RCC 7860 (cell line): ENCODE data around the gene BDNF.
"Not testable (repeated sequence)": the region's sequence is repeated elsewhere in the genome, so short reads cannot be mapped to it uniquely, and the experiment has no call there.

Experiments used
- DNase-seq: peaks from one replicate; pipeline ENCODE4 v3.0.0-alpha.2; 2015; ENCODE audit warnings: low spot score
- FAIRE-seq: peaks from 2 replicates; lab custom pipeline; 2012; peaks lifted over from hg19 to GRCh38; lab: Jason Lieb, UNC

The BDNF gene

DNA sequence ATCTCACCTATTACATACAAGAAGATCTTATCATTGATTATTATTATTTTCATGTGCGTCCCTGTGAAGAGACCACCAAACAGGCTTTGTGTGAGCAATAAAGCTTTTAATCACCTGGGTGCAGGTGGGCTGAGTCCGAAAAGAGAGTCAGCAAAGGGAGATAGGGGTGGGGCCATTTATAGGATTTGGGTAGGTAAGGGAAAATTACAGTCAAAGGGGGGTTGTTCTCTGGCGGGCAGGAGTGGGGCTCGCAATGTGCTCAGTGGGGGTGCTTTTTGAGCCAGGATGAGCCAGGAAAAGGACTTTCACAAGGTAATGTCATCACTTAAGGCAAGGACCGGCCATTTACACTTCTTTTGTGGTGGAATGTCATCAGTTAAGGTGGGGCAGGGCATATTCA, 71.2 kb downstream of the BDNF start:
- not testable (repeated sequence) for FAIRE-seq, DNase-seq

DNA sequence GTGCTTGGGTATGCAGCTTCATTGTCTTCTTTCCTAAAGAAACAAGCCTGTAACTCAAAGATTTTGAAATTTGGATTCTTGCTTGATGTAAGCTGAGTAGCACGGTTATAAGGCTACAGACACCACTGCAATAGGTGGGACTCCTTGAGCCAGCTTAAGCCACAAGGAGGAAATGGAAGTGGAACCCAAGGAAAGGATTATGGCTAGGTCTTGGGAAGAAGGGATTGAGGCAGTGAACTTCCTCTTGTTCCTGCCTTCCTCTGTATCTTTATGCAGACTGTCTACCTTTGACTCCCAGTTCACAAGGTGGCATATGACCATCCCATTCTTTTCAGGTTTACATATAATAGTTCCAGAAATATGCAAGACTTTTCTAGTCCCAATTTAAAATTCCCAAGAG, 72.3 kb downstream of the BDNF start:
- no peak for DNase-seq
- FAIRE-seq = no peak

DNA sequence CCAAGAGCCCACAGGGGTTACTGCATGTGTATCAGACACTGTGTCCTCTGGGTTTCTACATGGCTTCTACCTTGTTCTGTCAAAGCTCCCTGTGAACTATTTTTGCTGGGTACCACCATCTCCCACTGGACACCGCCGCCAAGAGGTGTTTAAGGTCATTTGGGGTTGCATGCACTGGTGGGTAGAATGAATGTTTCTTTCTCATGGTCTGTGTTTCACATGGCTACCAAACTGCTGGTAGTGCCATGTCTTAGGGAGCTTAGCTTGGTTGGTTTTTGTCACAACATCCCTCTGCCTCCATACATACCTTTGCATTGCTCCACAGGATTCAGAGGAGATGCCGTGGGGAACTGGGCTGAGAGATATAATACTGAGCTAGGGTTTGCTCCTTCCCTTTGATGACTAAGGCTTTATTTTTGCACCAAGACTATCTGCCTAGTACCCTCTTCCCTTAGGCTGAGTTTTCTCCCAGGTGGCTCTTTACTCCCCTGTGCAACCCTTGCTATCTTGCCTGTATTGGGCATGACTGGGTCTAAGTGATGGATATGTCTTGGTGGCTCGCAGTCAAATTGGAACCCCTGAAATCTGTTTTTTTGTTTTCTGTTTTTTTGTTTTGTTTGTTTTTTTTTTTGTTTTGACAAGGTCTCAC, 73.2 kb downstream of the BDNF start:
- no peak for FAIRE-seq

DNA sequence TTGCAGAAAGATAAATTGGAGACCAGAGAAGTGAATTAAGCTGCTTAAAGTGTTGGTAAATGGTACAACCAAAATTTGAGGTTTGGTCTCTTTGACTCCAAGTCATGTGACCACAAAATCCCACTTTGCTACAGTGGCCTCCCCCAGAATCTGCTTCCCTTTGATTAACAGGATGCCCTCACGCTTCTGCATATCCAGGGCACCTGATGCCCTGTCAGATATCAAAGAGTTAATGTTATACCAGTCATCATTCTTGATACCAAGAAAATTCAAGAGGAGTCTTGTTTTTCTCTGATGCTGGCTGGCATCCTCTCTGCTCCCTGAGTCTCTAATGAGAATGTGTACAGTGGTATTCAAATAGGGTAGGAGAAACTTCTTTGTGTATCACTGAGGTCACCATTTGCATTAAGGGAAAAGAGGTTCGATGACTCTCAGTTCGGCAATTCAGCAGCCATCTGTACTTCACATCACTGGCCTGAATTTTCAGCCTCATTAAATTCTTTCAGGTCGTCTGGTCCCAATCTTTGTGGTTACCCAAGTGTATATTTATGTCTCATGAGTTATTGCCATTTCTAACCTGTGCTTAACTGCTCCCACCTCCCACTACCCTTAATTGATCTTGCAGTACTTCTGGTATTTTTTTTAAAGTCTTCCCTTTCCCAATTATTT, 73.9 kb downstream of the BDNF start:
- no peak for FAIRE-seq
- DNase-seq = no peak

More for the DNA sequence above, 73.2 kb downstream of the BDNF start:
- no peak for DNase-seq

DNA sequence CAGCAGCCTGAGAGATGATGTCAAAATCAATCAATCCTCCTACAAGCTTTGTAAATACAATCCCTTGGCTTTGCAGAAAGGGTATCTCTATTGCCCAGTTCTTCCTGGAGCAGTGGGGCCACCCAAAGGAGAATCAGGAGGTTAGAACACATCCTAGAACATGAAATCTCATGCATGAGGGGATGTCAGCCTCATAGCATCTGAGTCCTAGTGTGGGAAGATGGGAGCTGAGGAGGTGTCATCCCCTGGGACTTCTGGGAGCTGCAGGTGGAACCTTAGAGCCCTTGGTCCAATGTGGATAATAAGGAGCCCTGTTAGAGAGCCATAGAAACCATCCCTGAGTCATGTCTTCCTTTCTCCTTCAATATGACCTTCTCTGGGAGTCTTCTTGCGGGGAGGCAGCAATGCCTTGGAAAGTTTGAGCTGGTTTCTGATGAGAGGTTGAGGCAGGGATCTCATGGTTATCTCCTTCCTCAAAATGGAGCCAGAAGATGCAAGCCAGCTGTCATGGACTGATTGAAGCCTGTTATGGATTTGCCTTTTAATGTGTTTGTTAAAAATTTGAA, 74.8 kb downstream of the BDNF start:
- FAIRE-seq = no peak
- DNase-seq = no peak

DNA sequence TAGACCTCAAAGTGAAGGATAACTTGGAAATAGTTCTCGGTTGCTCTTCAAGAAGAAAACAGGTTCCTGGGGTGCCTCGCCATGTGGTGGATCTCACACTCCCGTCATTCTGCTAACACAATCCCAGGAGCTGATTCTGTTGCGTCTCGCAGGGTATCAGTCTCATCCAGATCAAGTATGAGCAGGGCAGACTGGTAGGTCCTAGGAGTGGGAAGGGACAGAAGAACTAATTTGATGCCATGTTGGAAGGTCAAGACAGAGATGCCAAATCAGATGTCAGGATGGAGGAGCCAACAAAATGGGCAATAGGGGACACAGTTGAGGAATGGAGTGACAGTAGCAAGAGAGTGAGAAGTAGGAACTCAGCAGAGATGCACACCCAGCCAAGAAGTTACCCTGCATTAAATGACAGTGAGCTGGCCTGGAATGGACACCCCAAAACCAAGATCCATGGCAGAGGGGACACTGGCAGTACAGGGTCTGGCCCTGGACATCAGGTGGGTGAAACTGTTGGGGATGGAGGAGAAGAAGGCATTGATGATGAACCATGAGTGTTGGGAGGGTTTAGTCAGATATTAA, 76.2 kb downstream of the BDNF start:
- FAIRE-seq = no peak

DNA sequence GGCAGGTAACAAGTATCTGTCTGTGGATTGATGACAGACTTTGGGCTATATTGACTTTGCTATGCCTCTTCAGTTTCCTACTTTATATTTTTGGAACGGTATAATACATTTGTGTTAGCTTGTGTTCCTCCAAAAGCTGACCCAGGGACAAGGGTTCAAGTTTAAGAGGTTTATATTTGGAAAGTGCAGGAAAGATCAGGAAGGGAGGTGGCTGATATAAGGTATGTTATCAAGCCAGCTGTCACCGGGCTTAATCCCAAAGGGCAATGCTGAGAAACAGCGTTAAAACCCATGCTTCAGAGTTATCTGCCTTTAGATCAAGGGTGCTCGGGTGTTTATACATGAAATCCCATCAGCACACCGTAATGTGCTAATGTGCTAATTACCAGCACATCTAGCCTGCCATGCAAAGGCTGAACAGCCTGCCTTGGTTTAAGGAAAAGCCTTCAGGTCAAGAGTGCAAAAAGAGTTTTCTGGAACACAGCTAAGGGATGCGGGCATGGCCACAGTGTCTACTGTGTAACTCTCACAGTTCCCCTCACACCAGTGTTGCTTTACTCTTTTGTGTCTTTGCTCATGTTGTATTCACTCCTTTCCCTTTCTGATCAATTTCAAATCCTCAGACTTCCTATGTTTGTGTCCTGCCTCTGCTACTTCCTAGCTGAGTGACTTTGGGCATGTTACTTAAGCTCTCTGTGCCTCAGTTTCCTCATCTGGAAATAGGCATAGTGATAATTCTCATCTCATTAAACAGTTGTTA, 77.5 kb downstream of the BDNF start:
- FAIRE-seq (no peak), DNase-seq (no peak)

More for the DNA sequence above, 76.2 kb downstream of the BDNF start:
- DNase-seq = no peak

DNA sequence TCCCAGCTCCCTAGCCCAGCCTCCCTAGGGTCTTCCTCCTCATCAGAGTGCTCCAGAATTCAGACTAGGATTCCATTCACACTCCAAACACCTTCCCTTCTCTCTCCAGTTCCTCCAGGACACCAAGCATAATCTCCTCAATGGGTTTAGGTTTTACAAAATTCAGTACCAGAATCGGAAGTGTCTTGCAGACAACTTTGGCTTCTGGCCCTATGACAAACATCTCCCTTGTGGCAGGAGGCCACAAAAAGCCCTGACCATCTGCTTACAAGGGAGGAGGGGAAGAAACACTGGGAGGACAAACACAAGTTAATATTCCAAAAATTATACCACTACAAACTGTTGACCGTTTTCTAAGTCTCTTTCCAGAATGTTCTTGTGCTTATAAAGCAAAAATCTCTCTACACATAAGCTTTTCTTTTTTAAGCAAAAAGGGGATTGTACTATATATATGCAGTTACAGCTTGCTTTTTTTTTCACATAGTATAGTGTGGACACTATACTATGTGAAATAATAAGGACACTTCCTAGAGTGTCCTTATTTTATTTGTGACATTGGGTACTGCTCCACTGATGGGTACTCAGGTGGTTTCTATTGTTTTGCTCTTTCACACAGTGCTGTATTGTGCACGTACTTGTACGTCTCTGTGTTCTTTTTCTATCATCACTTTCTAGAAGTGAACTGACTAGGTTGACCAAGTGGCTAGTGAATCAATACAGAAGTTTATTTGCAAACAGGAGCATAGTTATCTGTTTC, 78.7 kb downstream of the BDNF start:
- DNase-seq = no peak
- no peak for FAIRE-seq

DNA sequence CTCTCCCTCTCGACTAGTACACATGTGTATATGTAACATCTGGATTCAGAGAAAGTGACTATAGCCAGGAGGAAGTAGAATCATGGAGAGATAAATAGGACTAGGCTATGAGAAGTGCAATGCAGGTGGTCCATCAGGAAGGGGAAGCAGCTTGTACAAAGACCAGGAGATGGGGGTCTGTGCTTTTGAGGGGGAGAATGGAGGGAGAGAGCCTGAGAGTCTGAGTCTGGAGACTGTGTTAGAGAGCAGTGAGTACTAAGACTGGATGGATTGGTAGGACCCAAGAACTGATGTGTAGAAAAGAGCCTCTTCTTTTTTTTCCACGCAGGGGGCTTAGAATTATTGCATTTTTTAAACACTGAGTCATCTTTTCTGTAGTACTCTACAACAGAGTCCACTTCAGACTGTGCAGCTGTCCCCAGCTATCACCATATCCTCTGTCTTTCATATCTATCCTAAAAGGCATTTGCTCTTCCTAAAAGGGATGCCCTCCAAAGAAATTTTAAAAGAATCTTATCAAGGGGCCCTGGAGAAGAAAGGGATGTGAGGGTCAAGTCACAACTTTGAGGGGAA, 80.4 kb downstream of the BDNF start:
- FAIRE-seq = no peak
- no peak for DNase-seq

DNA sequence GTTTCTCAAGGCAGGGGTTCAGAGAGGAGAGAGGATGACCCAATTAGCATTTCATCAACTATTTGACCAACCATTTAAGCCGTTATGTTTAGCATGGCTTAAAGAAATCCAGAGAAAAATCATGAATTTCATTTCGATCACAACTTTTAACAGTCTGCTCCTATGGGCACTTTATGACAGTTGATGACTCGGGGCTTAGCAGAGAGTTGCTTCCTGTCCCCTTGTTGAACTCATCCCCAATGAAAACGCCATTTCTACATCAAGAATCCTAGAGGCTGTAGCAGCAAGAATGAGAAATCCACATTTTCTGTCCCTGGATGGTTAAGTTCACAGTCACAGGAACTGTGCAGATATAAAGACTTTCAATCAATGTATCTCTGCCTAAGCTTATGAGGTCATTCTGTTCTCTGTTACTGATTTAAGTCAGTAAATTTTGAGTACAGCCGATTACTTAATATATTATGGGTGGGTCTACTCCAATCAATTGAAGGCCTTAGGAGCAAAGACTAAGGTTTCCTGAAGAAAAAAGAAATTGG, 81.1 kb downstream of the BDNF start:
- FAIRE-seq = no peak

DNA sequence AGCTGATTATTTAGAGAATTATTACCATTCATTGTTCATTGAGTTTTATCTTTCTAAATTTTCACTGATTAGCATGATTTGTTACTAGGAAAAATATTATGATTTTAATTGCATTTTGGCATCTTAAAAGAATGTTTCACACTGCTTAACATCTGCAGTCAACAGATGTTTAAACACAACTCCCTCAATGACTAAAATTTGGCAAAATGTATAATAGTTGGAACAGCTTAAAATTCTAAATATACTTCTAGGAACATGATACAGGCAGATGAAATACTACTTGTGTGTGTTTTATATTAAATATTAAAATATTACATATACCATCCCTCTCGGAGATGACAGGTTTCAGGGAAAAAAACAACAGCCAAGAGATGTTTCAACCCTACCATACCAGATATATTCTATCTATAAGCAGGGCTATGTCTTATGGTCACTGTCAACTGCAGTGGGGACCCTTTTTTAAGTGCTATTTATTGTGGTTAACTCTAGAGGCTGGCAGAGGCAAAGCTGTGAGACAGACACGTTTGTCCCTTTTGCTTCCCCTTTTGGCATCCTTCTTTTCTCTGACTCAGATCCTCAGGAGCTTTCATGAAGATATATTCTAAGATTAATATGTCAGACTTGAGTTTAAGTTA, 81.9 kb downstream of the BDNF start:
- DNase-seq = no peak
- FAIRE-seq = no peak

More for the DNA sequence above, 81.1 kb downstream of the BDNF start:
- peak; percentile 14 for DNase-seq

DNA sequence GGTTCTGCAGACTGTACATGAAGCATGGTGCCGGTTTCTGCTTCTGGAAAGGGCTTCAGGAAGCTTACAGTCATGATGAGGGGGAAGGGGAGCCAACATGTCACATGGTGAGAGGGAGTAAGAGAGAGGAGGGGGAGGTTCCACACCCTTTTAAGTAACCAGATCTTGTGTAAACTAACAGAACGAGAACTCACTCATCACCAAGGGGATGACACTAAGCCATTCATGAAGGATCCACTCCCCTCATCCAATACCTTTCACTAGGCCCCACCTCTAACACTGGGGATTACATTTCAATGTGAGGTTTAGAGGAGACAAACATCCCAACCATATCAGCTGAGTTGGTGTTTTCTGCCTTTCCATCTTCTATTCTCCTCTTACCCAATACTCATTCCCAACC, 83.5 kb downstream of the BDNF start:
- FAIRE-seq (no peak), DNase-seq (no peak)

DNA sequence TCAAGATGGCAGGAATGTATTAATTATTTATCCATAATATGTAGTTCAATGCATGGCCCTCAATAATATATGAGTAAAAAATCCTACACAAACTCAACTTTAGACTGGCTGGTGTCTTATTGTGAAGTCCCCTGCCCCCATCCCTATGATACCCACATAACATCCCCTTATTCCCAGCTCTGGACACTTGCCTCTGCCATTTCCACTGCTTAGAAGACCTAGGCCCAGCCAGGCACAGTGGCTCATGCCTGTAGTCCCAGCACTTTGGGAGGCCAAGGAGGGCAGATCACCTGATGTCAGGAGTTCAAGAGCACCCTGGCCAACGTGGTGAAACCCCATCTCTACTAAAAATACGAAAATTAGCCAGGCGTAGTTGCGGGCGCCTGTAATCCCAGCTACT, 84.4 kb downstream of the BDNF start:
- DNase-seq (no peak), FAIRE-seq (no peak)

DNA sequence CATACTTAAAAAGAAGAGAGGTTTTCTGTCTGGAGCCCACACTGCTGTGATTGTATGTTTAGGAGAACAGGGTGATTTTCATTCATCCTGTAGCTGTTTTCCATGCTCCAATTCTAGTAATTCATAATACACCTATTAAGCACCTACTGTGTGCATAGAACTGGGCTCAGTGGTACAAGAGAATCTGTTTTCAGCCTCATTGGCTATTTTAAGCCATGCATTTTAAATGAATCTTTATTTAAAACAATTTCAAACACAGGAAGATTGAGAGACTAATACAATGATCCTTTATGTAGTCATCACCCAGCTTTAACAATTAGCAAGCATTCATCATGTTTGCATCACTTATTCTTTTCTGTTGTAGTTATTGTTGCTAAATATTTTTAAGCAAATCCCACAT, 86.2 kb downstream of the BDNF start:
- DNase-seq (no peak), FAIRE-seq (no peak)

DNA sequence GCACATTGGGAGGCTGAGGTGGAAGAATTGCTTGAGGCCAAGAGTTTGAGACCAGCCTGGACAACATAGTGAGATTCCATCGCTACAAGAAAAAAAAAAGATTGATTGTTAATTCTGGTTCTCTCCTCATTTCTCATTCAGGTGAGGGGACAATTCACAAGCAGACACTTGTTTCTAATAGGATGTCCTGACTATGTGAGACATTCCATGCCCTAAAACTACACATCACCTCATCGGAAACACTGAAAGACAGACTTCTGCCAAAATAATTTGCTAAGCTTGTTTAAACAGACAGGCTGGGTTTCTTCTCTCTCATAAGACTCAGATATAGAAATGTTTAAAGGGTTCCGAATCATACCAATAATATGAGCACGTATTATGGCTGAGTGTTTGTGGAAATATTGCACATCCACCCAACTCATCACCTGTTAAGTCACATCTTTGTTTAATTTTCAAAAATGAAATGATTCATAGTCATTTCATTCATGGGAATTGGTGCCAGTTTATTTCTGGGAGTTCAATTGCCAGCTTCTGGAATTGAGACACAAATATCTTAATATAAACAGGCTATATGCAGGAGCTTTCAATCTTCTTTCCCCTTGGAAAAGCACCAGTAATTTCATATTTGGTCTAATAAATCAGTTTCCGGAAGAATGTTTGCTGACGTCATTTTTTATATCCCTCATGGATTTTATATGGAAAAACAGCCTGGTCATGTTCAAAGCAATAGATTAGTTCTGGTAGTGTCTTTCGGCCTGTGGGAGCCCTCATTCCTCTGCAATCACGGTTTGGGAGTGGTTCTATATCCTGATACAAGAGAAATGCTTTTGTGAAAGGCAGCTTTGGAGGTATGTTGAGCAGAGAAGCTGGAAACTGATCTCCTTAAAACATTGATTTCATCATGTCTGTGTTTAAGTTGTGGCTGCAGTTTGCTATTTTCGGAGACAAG, 87.0 kb downstream of the BDNF start:
- no peak for FAIRE-seq
- DNase-seq = no peak

DNA sequence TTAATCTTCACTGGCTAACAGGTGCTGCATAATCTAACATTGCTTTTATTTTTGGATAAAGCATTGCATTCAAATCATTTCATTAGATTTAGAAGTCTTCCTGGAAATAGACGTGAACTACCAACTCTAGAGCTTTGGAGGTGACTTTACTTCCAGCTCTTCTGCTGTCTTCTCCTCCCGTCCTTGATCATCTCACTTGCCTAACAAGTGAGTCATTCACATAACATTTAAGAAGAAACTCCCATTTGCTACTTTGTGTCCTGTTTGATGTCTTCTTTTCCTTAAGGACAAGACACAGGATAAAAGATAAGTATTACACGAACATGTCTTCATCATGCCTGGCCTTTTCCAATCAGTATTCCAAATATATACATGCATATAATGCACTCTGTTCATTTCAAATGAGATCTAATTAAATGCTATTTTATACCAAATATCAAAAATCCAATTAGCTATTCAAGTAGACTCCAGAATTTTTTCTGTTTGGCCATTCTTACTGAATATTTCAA, 88.3 kb downstream of the BDNF start:
- FAIRE-seq (no peak), DNase-seq (no peak)

DNA sequence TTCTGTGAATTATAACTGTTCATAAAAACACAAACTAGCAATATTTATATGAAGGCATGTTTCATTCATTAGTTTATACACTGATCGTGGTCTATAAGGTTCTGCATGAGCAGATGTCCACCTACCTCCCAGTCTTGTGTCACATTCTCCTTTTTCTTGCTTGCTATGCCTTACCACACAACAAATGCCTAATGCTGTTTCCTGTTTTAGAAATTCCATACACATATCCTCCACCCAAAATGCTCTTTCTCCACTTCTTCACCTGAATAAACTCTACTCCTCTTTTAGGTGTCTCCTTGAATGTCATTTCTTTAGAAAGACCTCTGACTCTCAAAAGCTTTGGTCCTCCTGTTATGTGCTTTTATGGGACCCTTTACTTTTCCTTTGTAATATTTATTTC, 88.9 kb downstream of the BDNF start:
- FAIRE-seq (no peak), DNase-seq (no peak)

DNA sequence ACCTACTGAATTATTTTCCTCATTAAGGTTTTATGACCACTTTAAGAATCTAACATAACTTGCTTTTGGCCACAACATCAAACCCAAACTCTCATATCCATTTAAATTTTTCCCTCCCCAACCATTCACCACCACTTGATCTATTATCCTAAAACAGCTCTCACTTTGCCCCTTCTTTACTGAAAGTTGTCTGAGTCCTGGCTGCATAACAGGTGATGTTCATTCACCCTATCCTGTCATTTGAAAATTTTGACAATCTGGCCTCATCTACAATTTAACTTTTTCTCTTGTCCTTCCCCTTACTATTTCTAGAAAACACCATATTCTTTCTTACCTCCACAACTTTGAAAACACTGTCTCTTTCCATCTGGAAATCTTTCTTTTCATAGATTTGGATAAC, 89.3 kb downstream of the BDNF start:
- DNase-seq (no peak), FAIRE-seq (no peak)
